Measurements from ENCODE around the gene MICAL2. TPM values are rescaled to one million over a fixed set of nuclear protein-coding genes. Genes with fewer than 3 reads are reported as not detected.

MICAL2 gene
- total and polyA plus RNA-seq, 2 donors (not counting 1 experiment from before 2014, with no cell fraction given): 0.32 to 0.40 TPM

DNA sequence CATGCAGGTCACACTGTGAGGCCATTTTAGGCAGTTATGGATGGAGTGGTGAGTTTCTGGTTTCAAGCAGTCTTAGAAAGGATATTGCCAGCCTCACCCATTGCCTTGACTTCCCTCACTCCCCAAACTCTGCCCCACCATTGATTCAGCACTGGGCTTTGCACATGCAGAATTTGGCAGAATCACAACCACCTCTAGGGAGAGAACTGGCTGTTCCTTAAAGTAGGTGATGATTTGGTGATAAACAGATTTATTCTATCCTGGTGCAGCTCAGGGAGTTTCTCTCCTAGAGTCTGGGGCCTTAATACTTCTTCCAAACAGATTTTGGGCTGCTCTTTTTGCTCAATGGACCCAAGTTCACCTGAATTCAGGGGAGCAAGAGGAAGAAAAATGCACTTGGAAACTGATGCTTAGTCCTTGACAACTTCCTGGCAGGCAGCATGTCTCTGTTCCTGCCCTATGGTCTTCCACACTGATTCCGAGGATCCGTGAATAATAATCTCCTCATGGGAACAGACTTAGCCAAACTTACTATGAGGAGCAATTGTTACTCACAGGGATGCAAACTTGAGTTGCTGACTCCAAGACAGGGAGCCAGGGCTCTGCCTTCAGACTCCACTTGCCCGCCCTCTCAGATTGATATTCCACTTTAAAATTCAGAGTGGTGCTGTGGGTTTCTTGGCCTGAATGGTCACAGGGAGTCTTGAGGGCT is 137.3 kb downstream of the MICAL2 start:
- no peak for TF ChIP-seq EZH2 (IDR thresholded peaks at IDR 0.05; ENCODE audit: borderline replicate concordance, insufficient read depth, low read depth, low read length, poor library complexity, severe bottlenecking)
- TF ChIP-seq, protein P1, sequence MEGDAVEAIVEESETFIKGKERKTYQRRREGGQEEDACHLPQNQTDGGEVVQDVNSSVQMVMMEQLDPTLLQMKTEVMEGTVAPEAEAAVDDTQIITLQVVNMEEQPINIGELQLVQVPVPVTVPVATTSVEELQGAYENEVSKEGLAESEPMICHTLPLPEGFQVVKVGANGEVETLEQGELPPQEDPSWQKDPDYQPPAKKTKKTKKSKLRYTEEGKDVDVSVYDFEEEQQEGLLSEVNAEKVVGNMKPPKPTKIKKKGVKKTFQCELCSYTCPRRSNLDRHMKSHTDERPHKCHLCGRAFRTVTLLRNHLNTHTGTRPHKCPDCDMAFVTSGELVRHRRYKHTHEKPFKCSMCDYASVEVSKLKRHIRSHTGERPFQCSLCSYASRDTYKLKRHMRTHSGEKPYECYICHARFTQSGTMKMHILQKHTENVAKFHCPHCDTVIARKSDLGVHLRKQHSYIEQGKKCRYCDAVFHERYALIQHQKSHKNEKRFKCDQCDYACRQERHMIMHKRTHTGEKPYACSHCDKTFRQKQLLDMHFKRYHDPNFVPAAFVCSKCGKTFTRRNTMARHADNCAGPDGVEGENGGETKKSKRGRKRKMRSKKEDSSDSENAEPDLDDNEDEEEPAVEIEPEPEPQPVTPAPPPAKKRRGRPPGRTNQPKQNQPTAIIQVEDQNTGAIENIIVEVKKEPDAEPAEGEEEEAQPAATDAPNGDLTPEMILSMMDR (IDR thresholded peaks at IDR 0.05): no peak
- Histone ChIP-seq H3K4me1 (ENCODE audit: control insufficient read depth in 2 of 2, insufficient read depth in 2 of 2, low read length in 2 of 2) (no peaks in the 10 kb centered on the region), H3K4me2 (replicated peaks; ENCODE audit: low read depth, low read length, poor library complexity, severe bottlenecking) (no peak overlapping the region), H3K9me3 (ENCODE audit: control extremely low read depth in 1 of 3, control insufficient read depth in 2 of 3, insufficient read depth in 1 of 3, low read length in 2 of 3) (no peaks in the 10 kb centered on the region), H4K20me1 (ENCODE audit: control insufficient read depth, insufficient read depth, low read length, poor library complexity, severe bottlenecking) (no peaks in the 10 kb centered on the region), H3K4me3 (ENCODE audit: control extremely low read depth in 1 of 5, extremely low read depth in 1 of 5, insufficient read depth in 1 of 5, low read depth in 2 of 5, low read length in 4 of 5) (no peak overlapping the region), H3K27me3 (replicated peaks in 1 of 4; ENCODE audit: control extremely low read depth in 1 of 4, control insufficient read depth in 3 of 4, insufficient read depth in 4 of 4, low read length in 3 of 4) (no peaks in the 10 kb centered on the region), H3K27ac (ENCODE audit: low read length in 2 of 2) (no peak overlapping the region), H3K9ac (ENCODE audit: low read length) (no peak overlapping the region), H3K79me2 (ENCODE audit: control insufficient read depth, insufficient read depth, low read length) (no peaks in the 10 kb centered on the region), H2AFZ (ENCODE audit: insufficient read depth, low read depth, low read length, poor library complexity, severe bottlenecking) (no peak overlapping the region), H3K36me3 (replicated peaks in 1 of 2; ENCODE audit: control extremely low read depth in 1 of 2, control insufficient read depth in 1 of 2, extremely low read depth in 1 of 2, insufficient read depth in 2 of 2, low read length in 1 of 2) (no peaks in the 10 kb centered on the region)
- Mint-ChIP-seq H3K27me3 (peaks cover 16% of the 10 kb centered on the region), H3K9me3 (ENCODE audit: insufficient read depth) (no peaks in the 10 kb centered on the region), H3K4me1 (no peaks in the 10 kb centered on the region), H3K4me3 (no peak overlapping the region), H3K27ac (no peak overlapping the region)
- POLR2A ChIA-PET: no interaction called here
- CTCF ChIA-PET: interaction anchor here (1.0 kb wide), 1 partner anchor 41 kb away, joined by 3 read pairs; no protein-coding TSS in a partner anchor
- DNase-seq (no peak), ATAC-seq (ENCODE audit: low read depth) (no peak)
- 86% methylated on average over 3 of the region's 3 CpGs for WGBS (ENCODE audit: insufficient coverage)
- intact Hi-C loops (cut with micrococcal nuclease): no loop called here

DNA sequence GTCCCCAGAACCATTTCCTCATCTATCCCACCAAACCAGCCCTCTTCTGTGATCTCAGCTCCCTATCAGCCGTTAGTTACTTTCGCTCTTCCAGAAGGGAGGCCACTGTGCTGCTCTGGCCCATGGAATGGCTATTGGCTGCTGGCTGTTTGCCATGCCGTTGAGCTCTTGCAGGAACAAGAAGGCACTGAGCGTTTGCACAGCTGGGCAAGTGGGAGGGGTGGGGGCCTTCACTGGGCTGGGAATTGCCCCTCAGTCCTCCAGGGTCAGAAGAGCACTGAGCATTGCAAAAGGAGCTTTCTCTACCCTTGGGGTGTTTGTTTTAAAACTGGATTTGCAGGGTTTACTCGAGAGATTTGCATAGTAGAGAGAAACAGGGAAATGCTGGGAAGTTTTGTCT is 137.9 kb downstream of the MICAL2 start:
- H3K4me2 ChIP-seq (replicated peaks; ENCODE audit: low read depth, low read length, poor library complexity, severe bottlenecking): no peak overlapping the region
- H3K9me3 ChIP-seq (ENCODE audit: control extremely low read depth in 1 of 3, control insufficient read depth in 2 of 3, insufficient read depth in 1 of 3, low read length in 2 of 3): no peaks in the 10 kb centered on the region
- intact Hi-C loops (cut with micrococcal nuclease): no loop called here
- H3K27me3 ChIP-seq (replicated peaks in 1 of 4; ENCODE audit: control extremely low read depth in 1 of 4, control insufficient read depth in 3 of 4, insufficient read depth in 4 of 4, low read length in 3 of 4): no peaks in the 10 kb centered on the region
- no peaks in the 10 kb centered on the region for H3K36me3 ChIP-seq (replicated peaks in 1 of 2; ENCODE audit: control extremely low read depth in 1 of 2, control insufficient read depth in 1 of 2, extremely low read depth in 1 of 2, insufficient read depth in 2 of 2, low read length in 1 of 2)
- peaks cover 11% of the 10 kb centered on the region for H3K27me3 Mint-ChIP-seq
- H2AFZ ChIP-seq (ENCODE audit: insufficient read depth, low read depth, low read length, poor library complexity, severe bottlenecking): no peak overlapping the region
- H3K79me2 ChIP-seq (ENCODE audit: control insufficient read depth, insufficient read depth, low read length): no peaks in the 10 kb centered on the region
- H3K4me1 ChIP-seq (ENCODE audit: control insufficient read depth in 2 of 2, insufficient read depth in 2 of 2, low read length in 2 of 2): no peaks in the 10 kb centered on the region
- ChIA-PET CTCF (interaction anchor here (1.0 kb wide), 1 partner anchor 41 kb away, joined by 3 read pairs; no protein-coding TSS in a partner anchor), POLR2A (no interaction called here)
- no peaks in the 10 kb centered on the region for H4K20me1 ChIP-seq (ENCODE audit: control insufficient read depth, insufficient read depth, low read length, poor library complexity, severe bottlenecking)
- H3K27ac Mint-ChIP-seq: no peak overlapping the region
- no peak for DNase-seq
- H3K27ac ChIP-seq (ENCODE audit: low read length in 2 of 2): no peak overlapping the region
- 78% methylated on average over 5 of the region's 5 CpGs for WGBS (ENCODE audit: insufficient coverage)
- ATAC-seq (ENCODE audit: low read depth): no peak
- H3K9me3 Mint-ChIP-seq (ENCODE audit: insufficient read depth): no peaks in the 10 kb centered on the region
- H3K4me3 ChIP-seq (ENCODE audit: control extremely low read depth in 1 of 5, extremely low read depth in 1 of 5, insufficient read depth in 1 of 5, low read depth in 2 of 5, low read length in 4 of 5): no peak overlapping the region
- no peaks in the 10 kb centered on the region for H3K4me1 Mint-ChIP-seq
- TF ChIP-seq EZH2 (IDR thresholded peaks at IDR 0.05; ENCODE audit: borderline replicate concordance, insufficient read depth, low read depth, low read length, poor library complexity, severe bottlenecking): no peak
- TF ChIP-seq, protein P1 (IDR thresholded peaks at IDR 0.05): no peak
- no peak overlapping the region for H3K9ac ChIP-seq (ENCODE audit: low read length)
- no peak overlapping the region for H3K4me3 Mint-ChIP-seq

Measured in B cell (primary cell).